Gastrocnemius medialis (tissue), 4 donors: ENCODE measurements around the gene OCIAD1. TPM values are rescaled to one million over a fixed set of nuclear protein-coding genes. Genes with fewer than 3 reads are reported as not detected.

Source experiments
- ATAC-seq, 2 donors: fragments of 150-250 bp; one replicate each; pipeline ENCODE4 v1.9.1; 2016
- DNase-seq, 2 donors: peaks; one replicate each; pipeline ENCODE4 v3.0.0-alpha.2; 2019
- H3K27ac ChIP-seq, 4 donors: fragments of 200-600 bp; sonication (generic); 1 replicate in 1 of 4; 2 replicates in 3 of 4; pipeline ENCODE4 v1.5.1; 2016 to 2018; ENCODE audit warnings: mild to moderate bottlenecking in 2 of 4, moderate library complexity in 1 of 4
- H3K27me3 ChIP-seq, 3 donors: fragments of 200-600 bp; sonication (generic) in 2 of 3; 1 replicate in 1 of 3; 2 replicates in 2 of 3; pipeline versions ENCODE4 v1.5.1 to v1.6.0; 2016 to 2019; ENCODE audit warnings: mild to moderate bottlenecking in 1 of 3, moderate library complexity in 1 of 3
- H3K36me3 ChIP-seq, 2 donors: fragments of 200-600 bp; sonication (generic) in 1 of 2; one replicate each; pipeline ENCODE4 v1.5.1; 2017 to 2018
- H3K4me1 ChIP-seq, 2 donors: fragments of 200-600 bp; sonication (generic) in 1 of 2; one replicate each; pipeline ENCODE4 v1.5.1; 2016 to 2017; ENCODE audit warnings: mild to moderate bottlenecking in 2 of 2
- H3K4me3 ChIP-seq, 4 donors: fragments of 200-600 bp; sonication (generic) in 3 of 4; 1 replicate in 1 of 4; 2 replicates in 3 of 4; pipeline ENCODE4 v1.5.1; 2016 to 2019; ENCODE audit warnings: mild to moderate bottlenecking in 2 of 4
- H3K9me3 ChIP-seq, 3 donors: fragments of 200-600 bp; sonication (generic) in 2 of 3; 1 replicate in 1 of 3; 2 replicates in 2 of 3; pipeline ENCODE4 v1.5.1; 2016 to 2019
- POLR2A ChIP-seq, 2 donors: fragments of 450-650 bp; IDR thresholded peaks; one replicate each; pipeline ENCODE4 v1.6.1; 2017; ENCODE audit warnings: antibody characterized with exemption in 2 of 2, mild to moderate bottlenecking in 2 of 2, moderate library complexity in 2 of 2
- in situ Hi-C, 4 donors: fragments of 200-750 bp; cut with MboI; loops; one replicate each; pipeline versions ENCODE4 v1.15.0 to v1.8.0; 2017; ENCODE audit warnings: low sequenced_read_pairs in 4 of 4
- intact Hi-C: fragments of 100-400 bp; cut with DNase I; formaldehyde crosslinking; loops from one replicate; pipeline ENCODE4 v1.15.1; 2023; ENCODE audit warnings: low total_unique reads
- total RNA-seq, 4 donors: library from RNA; depleted of rRNA; stranded (reverse); fragments of >200 nt; gene quantifications; one replicate each; pipeline versions ENCODE4 v1.1.0 to v1.2.3, GENCODE V29; 2016
- TF ChIP-seq, protein P1 (sequence below), 5 experiments: fragments of 450-650 bp in 3 of 5; fragments of 200-600 bp in 2 of 5; sonication (generic) in 2 of 5; IDR thresholded peaks in 4 of 5; conservative IDR thresholded peaks in 1 of 5; 1 replicate in 4 of 5; 2 replicates in 1 of 5; pipeline ENCODE4 v1.5.1; 2016 to 2019; ENCODE audit warnings: antibody characterized with exemption in 5 of 5, mild to moderate bottlenecking in 3 of 5, moderate library complexity in 3 of 5

OCIAD1 gene
- total RNA-seq, 4 donors from 2014 or later: 84.4 to 157 (median 126) TPM

DNA sequence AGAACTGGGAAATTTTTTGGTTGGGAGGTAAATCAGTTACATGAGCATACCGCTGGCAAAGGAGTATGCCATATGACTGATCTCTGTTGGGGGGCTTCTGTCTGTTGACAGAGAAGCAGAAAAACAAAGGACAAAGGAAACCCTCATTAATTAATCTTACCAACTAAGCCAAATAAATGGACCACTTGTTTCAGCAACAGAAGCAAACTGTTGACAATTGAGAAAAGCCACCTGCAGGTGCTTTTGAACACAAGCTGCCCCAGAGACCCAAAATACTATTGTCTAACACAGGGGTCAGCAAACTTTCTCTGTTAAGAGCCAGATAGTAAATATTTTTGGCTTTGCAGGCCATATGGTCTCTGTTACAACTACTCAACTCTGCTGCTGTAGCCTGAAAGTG lies 43.8 kb upstream of the OCIAD1 start:
- in situ Hi-C loops (loop anchor here in 2 of 4 donors (25.0 kb wide), 1 partner anchor 450 kb away; the partner anchor contains the start of gene SLAIN2 (in 2 of the 2)), intact Hi-C loops (no loop called here)
- Histone ChIP-seq H3K36me3 (no peaks in the 10 kb centered on the region), H3K4me3 (no peak overlapping the region), H3K9me3 (no peaks in the 10 kb centered on the region), H3K27me3 (no peaks in the 10 kb centered on the region), H3K4me1 (no peaks in the 10 kb centered on the region), H3K27ac (no peak overlapping the region)
- ATAC-seq: no peak
- no peak for DNase-seq
- TF ChIP-seq, protein P1, sequence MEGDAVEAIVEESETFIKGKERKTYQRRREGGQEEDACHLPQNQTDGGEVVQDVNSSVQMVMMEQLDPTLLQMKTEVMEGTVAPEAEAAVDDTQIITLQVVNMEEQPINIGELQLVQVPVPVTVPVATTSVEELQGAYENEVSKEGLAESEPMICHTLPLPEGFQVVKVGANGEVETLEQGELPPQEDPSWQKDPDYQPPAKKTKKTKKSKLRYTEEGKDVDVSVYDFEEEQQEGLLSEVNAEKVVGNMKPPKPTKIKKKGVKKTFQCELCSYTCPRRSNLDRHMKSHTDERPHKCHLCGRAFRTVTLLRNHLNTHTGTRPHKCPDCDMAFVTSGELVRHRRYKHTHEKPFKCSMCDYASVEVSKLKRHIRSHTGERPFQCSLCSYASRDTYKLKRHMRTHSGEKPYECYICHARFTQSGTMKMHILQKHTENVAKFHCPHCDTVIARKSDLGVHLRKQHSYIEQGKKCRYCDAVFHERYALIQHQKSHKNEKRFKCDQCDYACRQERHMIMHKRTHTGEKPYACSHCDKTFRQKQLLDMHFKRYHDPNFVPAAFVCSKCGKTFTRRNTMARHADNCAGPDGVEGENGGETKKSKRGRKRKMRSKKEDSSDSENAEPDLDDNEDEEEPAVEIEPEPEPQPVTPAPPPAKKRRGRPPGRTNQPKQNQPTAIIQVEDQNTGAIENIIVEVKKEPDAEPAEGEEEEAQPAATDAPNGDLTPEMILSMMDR (IDR thresholded peaks at IDR 0.05 in 4 of 5, conservative IDR thresholded peaks at IDR 0.05 in 1 of 5): no peak
- no peak for TF ChIP-seq POLR2A (IDR thresholded peaks at IDR 0.05)

DNA sequence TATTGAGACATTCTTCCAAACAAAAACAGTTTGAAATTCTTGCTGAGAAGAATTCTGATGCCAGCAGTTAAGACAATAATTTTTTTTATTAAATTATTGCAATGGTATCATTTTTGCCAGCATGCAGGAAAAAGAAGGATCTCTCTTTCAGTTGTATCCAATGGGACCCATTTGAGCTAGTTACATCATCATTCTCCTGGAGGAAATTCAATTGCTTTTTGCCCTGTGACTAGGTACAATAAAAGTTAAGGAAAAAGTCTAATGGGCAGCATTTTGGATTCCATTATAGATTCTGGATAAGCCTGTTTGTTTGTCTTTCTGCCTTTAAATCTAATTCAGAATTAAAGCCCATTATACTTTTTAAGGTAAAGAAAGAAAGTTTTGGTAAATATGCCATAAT lies 40.3 kb upstream of the OCIAD1 start:
- H3K4me3 ChIP-seq: no peak overlapping the region
- DNase-seq: no peak

DNA sequence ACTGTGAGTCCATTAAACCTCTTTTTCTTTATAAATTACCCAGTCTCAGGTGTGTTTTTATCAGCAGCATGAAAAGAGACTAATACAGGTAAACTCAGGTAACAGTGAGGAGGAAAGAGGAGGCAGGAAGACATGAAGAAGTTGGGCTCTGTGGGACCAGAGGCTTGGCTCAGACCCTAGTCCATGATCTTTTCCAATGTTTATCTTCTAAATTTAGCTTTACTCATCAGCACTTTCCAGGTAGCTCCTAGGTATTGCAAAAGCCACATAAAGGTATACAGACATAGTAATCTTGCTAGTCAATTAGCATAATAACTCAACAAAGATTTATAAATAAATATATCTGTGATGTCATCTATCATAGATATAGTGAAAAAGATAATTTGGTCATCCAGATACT lies 39.6 kb upstream of the OCIAD1 start:
- intact Hi-C loops: no loop called here
- ATAC-seq: no peak
- H3K9me3 ChIP-seq: no peaks in the 10 kb centered on the region

More for the DNA sequence above, 40.3 kb upstream of the OCIAD1 start:
- H3K27ac ChIP-seq: no peak overlapping the region
- TF ChIP-seq, protein P1 (IDR thresholded peaks at IDR 0.05 in 4 of 5, conservative IDR thresholded peaks at IDR 0.05 in 1 of 5): no peak
- TF ChIP-seq POLR2A (IDR thresholded peaks at IDR 0.05): no peak
- intact Hi-C loops: no loop called here
- ATAC-seq: no peak
- in situ Hi-C loops: loop anchor here in 2 of 4 donors (25.0 kb wide), 1 partner anchor 453 kb away; the partner anchor contains the start of gene SLAIN2 (in 2 of the 2)
- no peaks in the 10 kb centered on the region for H3K9me3 ChIP-seq
- H3K27me3 ChIP-seq: no peaks in the 10 kb centered on the region
- H3K36me3 ChIP-seq: no peaks in the 10 kb centered on the region
- no peaks in the 10 kb centered on the region for H3K4me1 ChIP-seq

DNA sequence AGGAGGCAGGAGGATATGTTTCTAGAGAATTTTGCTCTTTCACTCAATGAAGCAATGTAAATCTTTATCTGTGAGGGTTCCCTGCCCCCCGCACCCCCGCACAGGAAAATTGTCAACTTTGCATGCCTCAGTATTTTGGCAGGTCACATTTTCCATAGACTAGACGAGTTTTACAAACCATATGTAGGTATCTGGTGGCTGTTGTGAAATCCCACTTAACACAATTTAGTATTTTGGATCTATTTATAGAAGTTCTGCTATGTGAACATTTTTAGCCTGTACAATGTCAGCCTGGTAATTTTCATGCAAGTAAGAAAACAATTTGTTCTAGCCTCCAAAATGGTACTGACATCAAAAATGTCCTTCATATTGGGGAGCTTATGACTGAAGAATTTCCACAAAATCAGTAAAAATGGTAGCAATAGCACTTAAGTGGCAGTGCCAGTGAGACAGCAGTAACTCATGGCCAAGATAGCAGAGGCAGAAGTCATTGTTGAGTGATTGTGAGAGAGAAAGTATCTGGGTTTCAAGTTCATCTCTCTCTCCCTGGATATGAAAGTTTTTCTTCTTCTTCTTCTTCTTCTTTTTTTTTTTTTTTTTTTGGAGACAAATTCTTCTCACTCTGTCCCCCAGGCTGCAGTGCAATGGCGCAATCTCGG lies 38.4 kb upstream of the OCIAD1 start:
- ATAC-seq (no peak), DNase-seq (no peak)
- in situ Hi-C loops: loop anchor here in 2 of 4 donors (25.0 kb wide), 1 partner anchor 455 kb away; the partner anchor contains the start of gene SLAIN2 (in 2 of the 2)
- intact Hi-C loops: no loop called here
- H3K36me3 ChIP-seq: no peaks in the 10 kb centered on the region
- peak overlapping the region in 1 of 4 donors; percentile 2 for H3K27ac ChIP-seq
- no peak overlapping the region for H3K4me3 ChIP-seq
- H3K27me3 ChIP-seq: no peaks in the 10 kb centered on the region
- no peak for TF ChIP-seq POLR2A (IDR thresholded peaks at IDR 0.05)
- TF ChIP-seq, protein P1 (IDR thresholded peaks at IDR 0.05 in 4 of 5, conservative IDR thresholded peaks at IDR 0.05 in 1 of 5): no peak
- no peaks in the 10 kb centered on the region for H3K9me3 ChIP-seq
- H3K4me1 ChIP-seq: no peaks in the 10 kb centered on the region

More for the DNA sequence above, 39.6 kb upstream of the OCIAD1 start:
- no peak for DNase-seq
- Histone ChIP-seq H3K27ac (no peak overlapping the region), H3K27me3 (no peaks in the 10 kb centered on the region), H3K4me3 (no peak overlapping the region), H3K4me1 (no peaks in the 10 kb centered on the region), H3K36me3 (no peaks in the 10 kb centered on the region)
- in situ Hi-C loops: loop anchor here in 2 of 4 donors (25.0 kb wide), 1 partner anchor 454 kb away; the partner anchor contains the start of gene SLAIN2 (in 2 of the 2)
- TF ChIP-seq, protein P1 (IDR thresholded peaks at IDR 0.05 in 4 of 5, conservative IDR thresholded peaks at IDR 0.05 in 1 of 5): no peak
- no peak for TF ChIP-seq POLR2A (IDR thresholded peaks at IDR 0.05)
